H1 (cell line): Measurements from ENCODE around the gene DNAAF5. TPM values are rescaled to one million over a fixed set of nuclear protein-coding genes. Genes with fewer than 3 reads are reported as not detected.

Experiments
- BRCA1 ChIP-seq: IDR thresholded peaks from 2 replicates; pipeline ENCODE4 v1.6.1; 2012; ENCODE audit warnings: low read depth, low read length, improper control_type of control experiment
- CHD7 ChIP-seq: fragments of 300-600 bp; sonication (generic); IDR thresholded peaks from 2 replicates; pipeline ENCODE4 v1.7.1; 2012; ENCODE audit warnings: low read length, moderate library complexity, mild to moderate bottlenecking, inconsistent platforms; ENCODE audit not compliant: insufficient replicate concordance
- CTBP2 ChIP-seq: IDR thresholded peaks from 2 replicates; pipeline ENCODE4 v1.7.0; 2011; ENCODE audit warnings: borderline replicate concordance, mild to moderate bottlenecking, moderate library complexity, mixed read lengths, low read length; ENCODE audit not compliant: insufficient read depth, insufficient read length
- JUND ChIP-seq: IDR thresholded peaks from 2 replicates; pipeline ENCODE4 v1.6.1; 2011; ENCODE audit warnings: mild to moderate bottlenecking, improper control_type of control experiment, low read length
- NRF1 ChIP-seq: IDR thresholded peaks from 2 replicates; pipeline ENCODE4 v1.6.1; 2011; ENCODE audit warnings: mild to moderate bottlenecking, low read depth, low read length, improper control_type of control experiment
- PHF8 ChIP-seq: fragments of 200-600 bp; sonication (generic); conservative IDR thresholded peaks from 2 replicates; pipeline ENCODE4 v1.7.1; 2012; ENCODE audit warnings: low read depth, mild to moderate bottlenecking, inconsistent platforms, low read length, moderate library complexity
- TEAD4 ChIP-seq: IDR thresholded peaks from 2 replicates; pipeline ENCODE4 v1.6.1; 2012; ENCODE audit warnings: low read depth, low read length, inconsistent platforms, mixed read lengths
- polyA plus RNA-seq, 7 experiments: library from polyadenylated mRNA; depleted of rRNA in 3 of 7; stranded (reverse) in 5 of 7; unstranded in 2 of 7; fragments of >200 nt in 5 of 7; fragments of 200-250 nt in 2 of 7; gene quantifications; 1 replicate in 5 of 7; 2 replicates in 1 of 7; 4 replicates in 1 of 7; pipeline versions ENCODE4 v1.2.1 to v1.2.3, GENCODE V29; 2011 to 2013; ENCODE audit warnings: missing spikeins in 2 of 7, mixed read lengths in 2 of 7
- total RNA-seq: library from RNA; stranded (reverse); fragmentation: NEBNext Ultra II Directional; extraction: Animal tissue kit (Norgen Biotek cat#: 25700); gene quantifications from 2 replicates; pipeline ENCODE4 v1.2.1, GENCODE V29; 2021
- TF ChIP-seq, protein P1 (sequence below): IDR thresholded peaks from 2 replicates; pipeline ENCODE4 v1.6.1; 2011; ENCODE audit warnings: low read depth, mild to moderate bottlenecking, low read length; ENCODE audit not compliant: insufficient read depth

Gene DNAAF5
- total and polyA plus RNA-seq, 2 of the 8 experiments (the other 6 are each of a cell fraction or from before 2014, with no cell fraction given): 55.1 to 95.9 TPM

GRCh38 chr7:723541-723940, 3.0 kb upstream of the DNAAF5 start (continued):
- TF ChIP-seq CHD7 (no peak), JUND (no peak), TEAD4 (no peak), CTBP2 (no peak), PHF8 (no peak), BRCA1 (no peak), NRF1 (no peak)
- TF ChIP-seq, protein P1, sequence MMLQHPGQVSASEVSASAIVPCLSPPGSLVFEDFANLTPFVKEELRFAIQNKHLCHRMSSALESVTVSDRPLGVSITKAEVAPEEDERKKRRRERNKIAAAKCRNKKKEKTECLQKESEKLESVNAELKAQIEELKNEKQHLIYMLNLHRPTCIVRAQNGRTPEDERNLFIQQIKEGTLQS: no peak
